Inflammatory macrophage (primary cell): ENCODE results near the gene APEH.
"Not testable (repeated sequence)": the region's sequence is repeated elsewhere in the genome, so short reads cannot be mapped to it uniquely, and the experiment has no call there.

Source experiments
- DNase-seq, 2 donors: peaks; one replicate each; pipeline ENCODE4 v3.0.0-alpha.2; 2020 to 2022

APEH gene

DNA sequence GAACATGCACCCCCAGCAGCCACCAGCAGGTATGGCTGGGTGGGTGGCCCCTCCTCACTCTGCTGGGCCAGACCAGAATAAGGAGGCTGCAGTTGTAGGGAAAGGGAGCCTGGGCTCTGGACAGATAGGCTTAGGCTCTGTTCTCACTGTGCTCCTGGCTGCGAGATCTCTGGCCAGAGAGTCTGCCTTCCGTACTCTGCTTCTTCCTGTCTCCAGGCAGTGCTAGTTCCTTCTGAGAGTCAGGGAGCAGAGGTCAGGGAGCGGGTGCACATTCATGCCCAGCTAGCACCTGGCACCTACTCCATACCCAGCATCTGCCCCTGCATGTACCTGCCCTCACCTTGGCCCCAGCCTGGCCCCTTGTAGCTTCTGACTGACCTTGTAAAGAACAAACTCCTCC, 17.3 kb downstream of the APEH start:
- not testable (repeated sequence) for DNase-seq

- DNase-seq = not testable (repeated sequence)
Measured at GRCh38 chr3:49694409-49695070, 20.4 kb downstream of the APEH start.

DNA sequence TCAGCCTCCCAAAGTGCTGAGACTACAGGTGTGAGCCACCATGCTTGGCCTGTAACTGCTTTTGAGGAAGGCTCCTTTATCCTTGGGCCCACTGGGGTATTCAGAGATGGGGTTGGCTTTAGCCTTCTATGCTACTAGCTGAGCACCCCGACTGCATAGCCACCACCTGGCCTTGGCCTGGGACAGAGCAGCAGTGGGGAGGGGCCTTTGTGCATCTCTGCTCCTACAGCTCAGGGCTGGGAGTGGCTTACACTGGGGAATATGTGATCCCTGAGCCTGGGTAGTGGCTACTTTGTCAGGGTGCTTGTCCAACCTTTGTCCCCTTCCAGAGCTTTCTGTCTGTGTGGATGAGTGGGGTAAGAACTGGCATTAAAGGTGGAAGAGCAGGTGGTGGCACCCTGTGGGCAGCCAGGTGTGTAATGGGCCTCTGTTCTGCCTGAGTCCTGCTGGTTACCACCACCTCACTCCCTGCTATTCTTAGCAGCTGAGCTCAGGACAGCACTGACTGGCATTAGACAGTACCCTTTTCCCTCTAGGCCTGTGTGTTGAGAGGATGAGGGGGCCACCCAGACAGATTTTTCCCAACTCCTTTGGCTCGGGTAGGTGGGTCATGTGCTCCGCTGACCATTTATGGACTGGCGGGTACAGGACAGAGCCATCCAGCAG, 21.3 kb downstream of the APEH start:
- DNase-seq = not testable (repeated sequence)

DNA sequence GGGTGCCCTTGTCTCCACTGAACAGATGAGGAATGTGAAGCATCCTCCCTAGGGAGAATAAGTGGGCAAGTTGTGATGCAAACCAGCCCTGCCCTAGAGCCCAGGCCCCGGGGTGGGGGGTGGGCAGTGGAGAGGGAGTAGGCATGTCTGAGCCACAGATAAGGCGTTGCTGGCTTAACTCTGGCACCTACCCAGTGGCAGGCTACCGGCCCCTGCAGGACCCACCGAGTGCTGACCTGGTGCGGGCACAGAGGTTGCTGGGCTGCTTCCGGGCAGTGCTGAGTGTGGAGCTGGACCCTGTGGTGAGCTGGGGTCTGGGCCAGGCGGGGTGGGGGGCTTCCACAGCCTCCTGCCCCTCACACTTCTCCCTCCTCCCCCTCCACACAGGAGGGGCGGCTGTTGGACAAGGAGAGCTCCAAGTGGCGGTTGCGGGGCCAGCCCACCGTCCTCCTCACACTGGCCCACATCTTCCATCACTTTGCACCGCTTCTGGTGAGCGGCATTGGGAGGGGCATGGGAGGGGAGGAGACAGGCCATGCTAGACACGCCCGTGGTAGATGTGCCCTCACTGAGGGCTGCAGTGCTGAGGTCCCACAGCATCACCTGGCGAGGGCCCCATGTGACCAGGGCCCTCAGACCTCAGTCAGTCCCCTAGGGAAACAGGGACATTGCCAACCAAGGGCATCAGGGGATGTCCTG, 25.3 kb downstream of the APEH start:
- no peak for DNase-seq

- no peak for DNase-seq
Measured at GRCh38 chr3:49700014-49700413, 25.9 kb downstream of the APEH start.

DNA sequence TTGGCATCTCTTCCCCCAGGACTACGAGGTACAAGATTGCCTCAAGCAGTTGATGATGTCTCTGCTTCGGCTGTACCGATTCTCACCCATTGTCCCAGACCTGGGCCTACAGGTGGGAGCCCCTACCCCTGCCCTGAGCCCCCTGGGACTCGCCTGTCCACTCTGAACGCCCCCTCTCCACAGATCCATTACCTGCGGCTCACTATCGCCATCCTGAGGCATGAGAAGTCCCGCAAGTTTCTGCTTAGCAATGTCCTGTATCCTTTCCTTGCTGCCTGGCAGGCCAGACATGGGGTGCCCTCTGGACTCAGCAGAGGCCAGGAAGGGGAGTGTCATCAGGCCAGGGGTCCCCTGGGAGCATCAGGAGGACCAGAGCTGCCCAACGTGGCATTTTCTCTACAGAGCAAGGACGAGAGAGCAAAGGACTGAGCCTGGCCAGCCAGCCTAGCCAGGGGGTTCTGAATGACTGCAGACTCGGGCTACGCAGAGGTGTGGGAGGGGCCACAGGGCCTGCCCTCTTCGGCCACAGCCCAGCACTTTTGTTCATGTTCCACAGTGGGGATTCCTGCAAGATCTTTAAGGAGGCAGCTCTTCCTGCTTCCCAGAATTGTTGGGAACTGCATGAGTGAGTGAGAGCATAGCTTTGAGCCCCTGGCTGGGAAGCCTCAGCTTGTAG, 26.4 kb downstream of the APEH start:
- DNase-seq = no peak

DNA sequence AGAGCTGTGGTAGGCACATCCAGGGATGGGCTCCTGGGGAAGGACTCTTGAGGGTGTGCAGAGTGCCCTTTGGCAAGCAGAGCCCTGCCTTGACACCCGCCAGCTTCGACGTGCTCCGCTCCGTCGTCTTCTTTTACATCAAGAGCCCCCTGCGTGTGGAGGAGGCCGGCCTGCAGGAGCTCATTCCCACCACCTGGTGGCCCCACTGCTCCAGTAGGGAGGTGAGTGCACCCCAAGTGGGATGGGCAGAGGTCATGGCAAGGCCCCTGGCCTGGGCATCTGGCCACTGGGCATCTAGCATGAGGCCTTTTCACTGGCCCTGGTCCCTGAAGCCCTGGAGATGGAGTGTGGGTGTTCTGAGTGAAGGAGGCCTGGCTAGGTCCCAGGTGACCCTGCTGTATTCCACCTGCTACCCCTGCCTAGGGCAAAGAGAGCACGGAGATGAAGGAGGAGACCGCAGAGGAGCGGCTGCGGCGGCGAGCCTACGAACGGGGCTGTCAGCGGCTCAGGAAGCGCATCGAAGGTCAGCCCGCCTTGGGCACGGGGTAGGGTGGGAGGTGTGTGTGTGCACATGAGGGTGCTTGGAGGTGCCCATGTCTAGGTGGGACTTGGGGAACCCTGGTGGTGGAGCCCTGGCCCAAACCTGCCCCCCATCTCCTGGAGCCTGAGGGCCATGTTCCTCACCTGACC, 27.4 kb downstream of the APEH start:
- DNase-seq = no peak

- no peak for DNase-seq
Measured at GRCh38 chr3:49702672-49703071, 28.5 kb downstream of the APEH start.

DNA sequence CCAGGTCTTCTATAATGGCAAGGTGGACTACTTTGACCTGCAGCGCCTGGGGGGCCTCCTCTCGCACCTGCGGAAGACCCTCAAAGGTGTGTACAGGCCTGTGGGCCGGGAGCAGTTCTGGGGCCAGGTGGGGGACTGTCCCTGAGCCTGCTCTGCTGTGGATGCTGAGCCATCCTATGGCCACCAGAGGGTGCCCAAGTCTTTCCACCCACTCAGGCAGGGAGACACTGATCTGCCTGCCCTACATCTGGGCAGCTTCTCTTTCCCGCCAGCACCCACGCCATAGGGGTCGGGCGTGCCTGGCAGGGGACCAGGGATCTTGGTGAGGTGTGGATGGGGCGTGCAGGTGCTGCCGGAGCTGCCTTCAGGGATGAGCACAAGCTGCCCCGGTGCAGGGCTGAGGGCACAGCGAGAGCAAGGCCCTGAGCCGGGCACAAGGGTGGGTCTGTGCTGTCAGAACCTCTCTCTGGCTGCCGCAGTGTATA, 29.3 kb downstream of the APEH start:
- peak; percentile 62 to 74 for DNase-seq

GRCh38 chr3:49703956-49704355, 29.8 kb downstream of the APEH start:
- no peak for DNase-seq

- no peak for DNase-seq
Measured at GRCh38 chr3:49704629-49705028, 30.5 kb downstream of the APEH start.

DNA sequence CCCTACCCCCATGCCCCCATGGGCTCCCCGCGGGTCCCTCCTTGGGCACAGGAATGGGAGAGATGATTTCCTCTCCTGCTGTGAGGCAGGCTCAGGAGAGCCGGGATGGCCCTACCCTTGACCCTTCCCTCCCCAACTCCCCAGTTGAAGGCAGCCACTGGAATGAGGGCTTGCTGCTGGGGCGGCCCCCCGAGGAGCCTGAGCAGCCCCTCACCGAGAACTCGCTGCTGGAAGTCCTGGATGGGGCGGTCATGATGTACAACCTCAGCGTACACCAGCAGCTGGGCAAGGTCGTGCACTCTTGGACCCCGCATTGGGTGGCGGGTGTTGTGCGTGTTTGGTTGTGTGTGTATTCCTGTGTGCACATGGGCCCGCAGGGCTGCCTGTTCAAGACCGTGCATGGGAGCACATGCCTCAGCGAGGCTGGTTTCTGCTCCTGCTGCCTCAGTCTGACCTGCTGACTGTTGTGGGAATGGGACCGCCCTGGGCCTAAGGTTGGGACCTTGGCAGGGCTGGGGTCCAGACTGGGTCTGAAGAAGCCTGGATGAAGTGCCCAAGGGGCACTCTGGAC, 31.3 kb downstream of the APEH start:
- no peak for DNase-seq

DNA sequence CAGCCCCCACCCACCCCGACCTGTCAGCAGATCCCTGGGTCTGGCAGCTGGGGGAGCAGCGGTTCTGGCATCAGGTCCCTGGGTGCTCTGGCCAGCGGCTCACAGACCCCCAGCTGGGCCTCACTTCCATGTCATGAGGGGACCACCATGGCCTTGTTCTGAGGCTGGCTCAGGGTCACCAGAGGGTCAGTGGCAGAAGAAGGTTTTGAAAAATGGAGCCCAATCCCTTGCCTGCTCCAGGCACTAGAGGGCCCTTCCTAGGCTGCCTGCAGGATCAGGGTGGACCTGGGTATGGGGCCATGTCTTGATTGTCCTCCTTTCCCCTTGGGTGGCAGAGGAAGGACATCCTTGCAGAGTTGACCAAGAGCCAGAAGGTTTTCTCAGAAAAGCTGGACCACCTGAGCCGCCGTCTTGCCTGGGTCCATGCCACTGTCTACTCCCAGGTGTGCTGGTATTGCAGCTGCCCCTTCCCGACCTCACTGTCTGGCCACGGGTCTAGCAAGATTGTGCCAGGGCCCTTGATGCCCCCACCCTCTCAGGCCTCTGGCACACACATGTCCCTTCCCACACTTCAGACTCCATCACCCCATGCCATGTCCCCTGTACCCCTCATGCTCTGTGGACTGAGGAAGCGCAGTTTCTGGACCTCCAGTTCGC, 32.4 kb downstream of the APEH start:
- no peak for DNase-seq

DNA sequence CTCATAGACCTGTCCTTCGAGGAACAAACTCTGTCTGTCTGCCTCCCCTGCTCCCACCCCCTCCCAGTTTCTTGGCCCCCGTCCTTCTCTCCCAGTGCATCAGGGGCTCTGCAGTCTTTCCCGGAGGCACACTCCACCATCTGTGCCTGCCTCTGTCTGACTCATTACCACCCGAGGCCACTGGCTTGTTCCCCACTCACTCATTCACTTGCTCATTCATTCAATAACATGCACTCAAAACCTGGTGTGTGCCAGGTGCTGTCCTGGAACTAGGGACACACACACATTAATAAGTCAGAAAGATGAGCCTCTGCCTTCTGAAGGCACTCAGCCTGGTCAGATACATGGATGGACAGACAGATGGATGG, 32.9 kb downstream of the APEH start:
- DNase-seq = no peak

GRCh38 chr3:49709852-49710251, 35.7 kb downstream of the APEH start:
- DNase-seq = no peak

GRCh38 chr3:49711489-49711888, 37.3 kb downstream of the APEH start:
- no peak for DNase-seq

DNA sequence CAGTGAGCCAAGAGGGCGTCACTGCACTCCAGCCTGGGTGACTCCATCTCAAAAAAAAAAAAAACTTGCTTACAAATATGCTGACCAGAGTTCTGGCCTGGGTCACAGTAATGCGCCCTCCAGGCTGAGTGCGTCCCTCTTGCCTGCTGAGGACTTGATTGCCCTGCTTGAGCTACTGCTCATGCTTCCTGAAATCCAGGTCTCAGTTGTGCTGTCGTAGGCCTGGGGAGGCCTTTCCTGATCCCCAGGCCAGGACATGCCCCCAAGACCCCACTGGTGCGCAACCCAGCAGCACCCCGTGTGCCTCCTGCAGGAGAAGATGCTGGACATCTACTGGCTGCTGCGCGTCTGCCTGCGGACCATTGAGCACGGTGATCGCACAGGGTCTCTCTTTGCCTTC, 38.0 kb downstream of the APEH start:
- no peak for DNase-seq

DNA sequence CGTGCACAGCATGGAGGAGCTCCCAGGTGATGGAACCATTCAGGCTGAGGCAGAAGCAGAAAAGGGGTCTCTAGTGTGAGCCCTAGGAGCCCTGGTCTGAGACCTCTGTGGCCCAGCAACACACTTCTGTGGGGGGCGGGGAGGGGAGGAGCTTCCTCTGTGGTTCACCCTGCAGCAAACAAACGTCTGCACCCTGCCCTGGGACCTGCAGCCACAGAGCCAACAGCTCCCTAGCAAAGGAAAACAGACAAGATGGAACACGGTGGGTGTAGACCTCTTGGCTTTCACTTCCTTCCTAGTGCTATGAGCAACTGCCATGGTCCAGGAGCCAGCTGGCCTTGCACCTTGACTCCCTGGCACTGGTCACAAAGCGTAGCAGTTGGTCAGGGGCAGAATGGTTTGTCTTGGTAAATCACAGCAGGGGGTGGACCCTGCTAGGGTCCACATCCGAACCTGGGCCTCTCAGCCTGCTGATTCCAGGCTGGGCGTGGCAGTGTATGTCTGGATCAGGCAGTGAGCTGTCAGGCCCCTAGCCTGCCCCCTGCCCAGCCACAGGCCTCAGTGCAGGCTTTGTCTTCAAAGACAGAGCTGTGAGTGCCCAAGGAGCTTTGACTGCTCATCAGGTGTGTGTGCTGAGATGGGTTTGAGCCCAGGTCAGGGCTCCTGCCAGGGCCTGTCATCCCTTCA, 38.6 kb downstream of the APEH start:
- no peak for DNase-seq

DNA sequence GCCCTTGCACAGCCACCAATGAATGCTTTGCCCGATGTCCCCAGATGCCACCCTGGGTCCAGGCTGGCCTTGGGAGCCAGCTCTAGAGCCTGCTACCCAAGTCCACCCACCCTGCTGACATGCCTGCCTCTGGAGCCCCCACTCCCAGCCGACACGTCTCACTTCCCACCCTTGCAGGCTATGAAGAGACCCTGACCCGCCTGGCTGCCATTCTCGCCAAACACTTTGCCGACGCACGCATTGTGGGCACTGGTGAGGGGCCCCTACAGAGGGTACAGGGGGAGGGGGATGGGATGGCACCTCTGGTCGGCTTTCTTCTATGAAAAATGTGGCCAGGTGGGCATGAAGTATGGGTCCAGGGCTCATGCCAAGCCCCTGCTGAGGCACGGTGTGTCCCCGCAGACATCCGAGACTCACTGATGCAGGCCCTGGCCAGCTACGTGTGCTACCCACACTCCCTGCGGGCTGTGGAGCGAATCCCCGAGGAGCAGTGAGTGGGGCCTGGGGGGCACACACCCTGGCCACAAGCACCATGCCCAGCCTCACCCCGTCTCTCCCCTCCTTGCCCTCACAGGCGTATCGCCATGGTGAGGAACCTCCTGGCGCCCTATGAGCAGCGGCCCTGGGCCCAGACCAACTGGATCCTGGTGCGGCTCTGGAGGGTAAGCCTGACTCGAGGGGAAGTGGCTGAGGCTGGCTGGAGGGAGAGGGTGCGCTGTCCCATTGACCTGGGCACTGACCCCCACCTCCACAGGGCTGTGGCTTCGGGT, 39.4 kb downstream of the APEH start:
- DNase-seq = no peak
